GM12891 (cell line): Measurements from ENCODE around the gene RAB36.

ENCODE experiments used
- DNase-seq: peaks from one replicate; pipeline ENCODE4 v3.0.0; 2011; ENCODE audit warnings: low spot score; ENCODE audit not compliant: insufficient read length
- FAIRE-seq: peaks from 2 replicates; lab custom pipeline; 2011; peaks lifted over from hg19 to GRCh38; lab: Jason Lieb, UNC
- PAX5 ChIP-seq: IDR thresholded peaks from 2 replicates; pipeline ENCODE4 v1.6.1; 2011; ENCODE audit warnings: low read length, moderate library complexity, mild to moderate bottlenecking; ENCODE audit not compliant: insufficient read depth, severe bottlenecking
- POLR2A ChIP-seq: IDR thresholded peaks from 2 replicates; pipeline ENCODE4 v1.6.1; 2011; ENCODE audit warnings: low read depth, low read length, control low read depth
- POLR2AphosphoS5 ChIP-seq: IDR thresholded peaks from 2 replicates; pipeline ENCODE4 v1.6.1; 2011; ENCODE audit warnings: low read depth, low read length, control low read depth
- POU2F2 ChIP-seq: IDR thresholded peaks from 2 replicates; pipeline ENCODE4 v1.6.1; 2011; ENCODE audit warnings: low read depth, mild to moderate bottlenecking, control low read depth, low read length, moderate library complexity
- SPI1 ChIP-seq: IDR thresholded peaks from 2 replicates; pipeline ENCODE4 v1.6.1; 2011; ENCODE audit warnings: low read depth, low read length, control low read depth
- TAF1 ChIP-seq: IDR thresholded peaks from 2 replicates; pipeline ENCODE4 v1.6.1; 2011; ENCODE audit warnings: low read depth, low read length, control low read depth

Gene RAB36

GRCh38 chr22:23147617-23148387 lies 2.5 kb downstream of the RAB36 start:
- DNase-seq = no peak
- TF ChIP-seq PAX5 = no peak
- no peak for TF ChIP-seq POU2F2
- TF ChIP-seq TAF1 = no peak
- no peak for TF ChIP-seq POLR2AphosphoS5
- no peak for TF ChIP-seq POLR2A
- no peak for TF ChIP-seq SPI1
- no peak for FAIRE-seq

- TF ChIP-seq POLR2AphosphoS5 (no peak), POU2F2 (no peak), PAX5 (no peak), POLR2A (no peak), SPI1 (no peak), TAF1 (no peak)
- DNase-seq (no peak), FAIRE-seq (no peak)
Observed at GRCh38 chr22:23149743-23150238, 4.5 kb downstream of the RAB36 start.

- TF ChIP-seq SPI1 (no peak), POLR2A (no peak), POLR2AphosphoS5 (no peak), PAX5 (no peak), TAF1 (no peak), POU2F2 (no peak)
- no peak for DNase-seq
- no peak for FAIRE-seq
Observed at GRCh38 chr22:23150762-23151161, 5.5 kb downstream of the RAB36 start.

GRCh38 chr22:23151827-23152226 lies 6.5 kb downstream of the RAB36 start:
- DNase-seq (no peak), FAIRE-seq (no peak)
- TF ChIP-seq SPI1 = no peak
- no peak for TF ChIP-seq POLR2A
- no peak for TF ChIP-seq TAF1
- no peak for TF ChIP-seq POLR2AphosphoS5
- TF ChIP-seq POU2F2 = no peak
- TF ChIP-seq PAX5 = no peak

GRCh38 chr22:23152238-23153114 lies 7.2 kb downstream of the RAB36 start:
- FAIRE-seq = peak; percentile 50

GRCh38 chr22:23153994-23154393 lies 8.7 kb downstream of the RAB36 start:
- no peak for DNase-seq
- no peak for FAIRE-seq
- TF ChIP-seq SPI1 (no peak), TAF1 (no peak), PAX5 (no peak), POLR2A (no peak), POU2F2 (no peak)

More at GRCh38 chr22:23152238-23153114, 7.2 kb downstream of the RAB36 start:
- no peak for DNase-seq
- TF ChIP-seq SPI1 (peak; percentile 36; the same call in 1 of the 2 replicates), TAF1 (no peak), PAX5 (no peak), POLR2A (no peak), POU2F2 (no peak), POLR2AphosphoS5 (no peak)

- no peak for TF ChIP-seq POLR2AphosphoS5
- no peak for TF ChIP-seq POU2F2
- no peak for TF ChIP-seq SPI1
- TF ChIP-seq PAX5 = no peak
- no peak for TF ChIP-seq POLR2A
- no peak for TF ChIP-seq TAF1
- DNase-seq = no peak
- no peak for FAIRE-seq
Observed at GRCh38 chr22:23154461-23154860, 9.2 kb downstream of the RAB36 start.

- no peak for FAIRE-seq
Observed at GRCh38 chr22:23155143-23155542, 9.9 kb downstream of the RAB36 start.

GRCh38 chr22:23155831-23156230 lies 10.6 kb downstream of the RAB36 start:
- DNase-seq (no peak), FAIRE-seq (no peak)
- TF ChIP-seq TAF1 (no peak), POU2F2 (no peak), SPI1 (no peak), PAX5 (no peak), POLR2A (no peak)

More at GRCh38 chr22:23155143-23155542, 9.9 kb downstream of the RAB36 start:
- DNase-seq = no peak
- TF ChIP-seq PAX5 (no peak), POLR2A (no peak), SPI1 (no peak), TAF1 (no peak), POU2F2 (no peak), POLR2AphosphoS5 (no peak)
